Breast epithelium (tissue), 3 donors: ENCODE data around the gene MACROD1.

ENCODE experiments used
- CTCF ChIP-seq, 3 donors: fragments of 450-650 bp; IDR thresholded peaks; one replicate each; pipeline ENCODE4 v1.5.1; 2016 to 2017; ENCODE audit warnings: antibody characterized with exemption in 3 of 3, mild to moderate bottlenecking in 3 of 3, moderate library complexity in 3 of 3
- POLR2A ChIP-seq: fragments of 450-650 bp; IDR thresholded peaks from one replicate; pipeline ENCODE4 v1.6.1; 2016; ENCODE audit warnings: antibody characterized with exemption, mild to moderate bottlenecking, moderate library complexity
- POLR2AphosphoS5 ChIP-seq, 3 donors: sonication (generic); formaldehyde crosslinking; IDR thresholded peaks; one replicate each; pipeline ENCODE4 v1.6.1; 2017; ENCODE audit warnings: antibody characterized with exemption in 3 of 3

GRCh38 chr11:64156235-64157011 is 9.5 kb downstream of the MACROD1 start:
- no peak for TF ChIP-seq CTCF (IDR thresholded peaks at IDR 0.05)
- no peak for TF ChIP-seq POLR2A
- no peak for TF ChIP-seq POLR2AphosphoS5 (IDR thresholded peaks at IDR 0.05)
